Measurements from ENCODE around the gene C20orf144. TPM values are rescaled to one million over a fixed set of nuclear protein-coding genes. Genes with fewer than 3 reads are reported as not detected.

Gene C20orf144
- total RNA-seq, 2 donors from 2014 or later, result 0.12 to 0.81 TPM

DNA sequence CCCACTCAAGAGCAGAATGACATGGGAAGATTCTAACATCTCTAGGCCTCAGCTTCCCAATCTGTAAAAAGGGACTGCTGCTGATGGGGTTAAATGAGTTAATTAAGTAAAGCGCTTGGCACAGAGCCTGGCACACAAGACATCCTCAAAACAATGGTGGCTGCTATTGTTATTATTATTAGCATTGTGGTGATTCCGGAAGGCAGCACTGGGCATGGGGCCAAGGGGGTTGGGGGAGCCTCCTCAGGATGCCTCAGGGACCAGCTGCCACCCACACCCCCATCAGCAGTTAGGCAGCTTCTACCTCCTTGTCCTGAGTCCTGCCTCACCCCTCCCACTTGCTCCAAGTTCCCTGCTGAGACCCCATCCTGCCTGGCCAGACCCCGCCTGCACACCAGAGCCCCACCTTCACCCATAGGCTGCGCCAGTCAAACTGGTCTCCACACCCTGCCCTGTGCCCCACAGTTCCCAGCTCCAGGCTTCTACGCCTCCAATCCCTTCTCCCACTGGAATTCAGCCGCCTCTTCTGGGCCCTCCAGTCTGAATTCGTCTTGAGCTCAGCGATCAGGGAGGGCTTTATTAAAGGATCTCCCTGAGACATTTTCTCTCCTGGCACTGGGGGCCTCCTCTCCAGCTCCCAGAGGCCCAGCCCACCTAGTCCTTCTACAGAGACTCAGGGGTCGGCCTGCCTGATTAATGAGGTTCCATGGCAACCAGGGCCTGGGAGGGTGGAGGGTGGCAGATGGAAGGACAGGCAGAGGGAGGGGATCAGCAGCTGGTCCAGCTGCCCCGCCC lies 22.6 kb downstream of the C20orf144 start:
- H3K27ac Mint-ChIP-seq, result peak overlapping the region; percentile 74 to 84
- ATAC-seq (no peak), DNase-seq (ENCODE audit: low spot score) (no peak)
- peak overlapping the region; percentile 88 for H3K4me3 Mint-ChIP-seq
- H3K36me3 Mint-ChIP-seq, result no peaks in the 10 kb centered on the region
- no peaks in the 10 kb centered on the region for H3K27me3 Mint-ChIP-seq
- no peaks in the 10 kb centered on the region for H3K9me3 Mint-ChIP-seq
- H3K4me1 Mint-ChIP-seq (ENCODE audit: low read depth in 2 of 2), result peaks cover 44 to 56% of the 10 kb centered on the region in 2 donors

DNA sequence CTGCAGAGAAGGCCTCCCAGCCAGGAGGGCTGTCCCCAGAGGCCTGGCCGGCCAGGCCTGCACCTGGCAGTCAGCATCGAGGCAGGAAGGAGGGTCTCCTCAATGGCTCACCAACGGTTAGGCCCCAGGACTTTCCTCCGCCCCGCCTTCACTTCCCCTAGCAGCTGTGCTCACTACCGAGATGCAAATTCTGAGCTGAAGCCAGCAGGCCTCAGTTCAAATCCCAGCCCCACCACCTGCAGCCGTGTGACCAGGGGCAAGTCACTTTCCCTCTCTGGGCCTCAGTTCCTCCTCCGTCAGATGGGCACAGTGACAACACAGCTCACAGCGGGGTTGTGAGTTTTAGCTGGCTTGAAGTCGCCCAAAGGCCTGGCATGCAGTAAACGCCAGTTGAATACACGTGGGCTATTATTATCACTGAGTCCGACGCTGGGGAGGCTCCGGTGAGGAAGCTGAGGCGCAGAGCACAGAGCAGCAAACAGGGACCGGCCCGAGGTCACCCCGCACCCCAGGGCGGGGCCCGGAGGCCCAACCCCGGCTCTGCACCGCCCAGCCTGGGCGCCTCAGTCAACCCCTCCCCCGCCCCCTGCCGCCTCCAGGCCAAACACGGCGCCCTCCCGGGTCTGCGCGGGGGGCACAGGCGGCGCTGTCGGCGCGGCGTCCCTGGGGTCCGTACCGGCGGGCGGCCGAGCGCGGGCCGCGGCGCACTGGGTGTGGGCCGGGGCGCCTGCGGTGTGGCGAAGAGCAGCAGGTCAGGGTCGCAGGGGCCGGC lies 23.4 kb downstream of the C20orf144 start:
- Mint-ChIP-seq H3K4me1 (ENCODE audit: low read depth in 2 of 2) (peaks cover 48 to 59% of the 10 kb centered on the region in 2 donors), H3K27me3 (no peaks in the 10 kb centered on the region), H3K36me3 (no peaks in the 10 kb centered on the region), H3K4me3 (peak overlapping the region; percentile 88), H3K9me3 (no peaks in the 10 kb centered on the region), H3K27ac (peak overlapping the region; percentile 74 to 84)
- ATAC-seq (peak; percentile 56 to 71), DNase-seq (ENCODE audit: low spot score) (no peak)

DNA sequence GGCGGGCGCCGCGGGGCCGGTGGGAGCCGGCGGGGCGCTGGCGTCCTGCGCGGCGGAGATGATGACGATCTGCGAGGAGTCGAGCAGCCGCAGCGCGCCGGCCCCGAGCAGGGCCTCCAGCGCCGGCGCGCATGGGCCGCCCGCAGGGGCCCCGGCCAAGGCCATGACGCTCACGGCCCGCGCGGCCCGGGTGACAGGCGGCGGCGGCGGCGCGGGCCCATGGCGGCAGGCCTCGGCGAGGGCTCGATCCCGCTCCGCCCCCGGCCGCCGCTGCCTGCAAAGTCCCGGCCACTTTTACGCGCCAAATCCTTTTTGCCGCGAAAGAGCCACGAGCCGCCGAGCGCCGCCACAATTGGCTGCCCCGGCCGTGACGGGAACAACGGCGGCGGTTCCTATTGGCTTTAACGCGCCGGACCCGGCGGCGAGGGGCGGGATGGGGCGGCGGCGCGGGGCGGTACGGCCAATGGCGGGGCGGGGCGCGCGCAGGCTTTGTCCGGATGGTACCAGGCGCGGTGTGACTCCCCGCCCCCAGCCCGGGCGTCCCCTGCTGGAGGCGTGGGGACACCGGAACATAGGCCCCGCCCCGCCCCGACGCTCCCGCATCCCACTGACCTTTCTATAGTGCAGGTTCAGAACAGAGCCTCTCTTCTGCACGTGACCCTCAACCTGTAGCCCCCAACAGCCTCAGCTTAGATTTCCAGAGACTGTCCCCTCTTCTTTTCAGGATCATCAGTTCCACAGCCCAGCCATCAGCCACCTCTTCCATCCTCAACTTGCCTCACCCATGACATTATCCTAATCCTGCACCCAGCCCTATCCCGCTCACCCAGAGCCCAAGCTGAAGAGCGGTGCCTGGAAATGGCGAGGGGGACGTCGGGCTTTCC lies 24.2 kb downstream of the C20orf144 start, which contains the start of gene E2F1:
TSS of gene E2F1 (minus strand) at position 286 of the 884 bp plus-strand sequence. CDS start at position 165, 121 bp downstream.
- Mint-ChIP-seq H3K27ac (peak within 1 kb of the TSS; percentile 78 to 84), H3K4me3 (peak within 1 kb of the TSS; percentile 88), H3K4me1 (ENCODE audit: low read depth in 2 of 2) (peaks cover 44 to 53% of the 10 kb centered on the region in 2 donors)

DNA sequence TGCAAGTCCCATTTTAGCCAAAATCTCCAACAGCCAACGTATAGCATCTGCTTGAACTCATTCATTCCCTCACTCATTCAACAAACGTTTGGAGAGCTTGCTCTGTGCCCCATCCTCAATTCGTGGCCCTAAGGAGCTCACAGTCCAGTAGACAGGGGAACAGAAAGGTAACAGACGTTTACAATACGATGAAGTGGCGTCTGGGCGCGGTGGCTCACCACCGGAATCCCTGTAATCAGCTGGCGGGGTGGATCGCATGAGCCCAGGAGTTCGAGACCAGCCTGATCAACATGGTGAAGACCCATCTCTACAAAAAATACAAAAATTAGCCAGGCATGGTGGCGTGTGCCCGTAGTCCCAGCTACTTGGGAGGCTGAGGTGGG lies 24.8 kb downstream of the C20orf144 start:
- no peak for ATAC-seq
- Mint-ChIP-seq H3K9me3 (no peaks in the 10 kb centered on the region), H3K4me1 (ENCODE audit: low read depth in 2 of 2) (peaks cover 42 to 47% of the 10 kb centered on the region in 2 donors), H3K27me3 (no peaks in the 10 kb centered on the region), H3K27ac (peak overlapping the region; percentile 32 to 78), H3K4me3 (peak overlapping the region; percentile 74), H3K36me3 (no peaks in the 10 kb centered on the region)
- DNase-seq (ENCODE audit: low spot score), result no peak

More for the DNA sequence above, 24.2 kb downstream of the C20orf144 start, which contains the start of gene E2F1:
- ATAC-seq, result peak; percentile 94 to 98
- no peaks in the 10 kb centered on the region for H3K27me3 Mint-ChIP-seq
- DNase-seq (ENCODE audit: low spot score), result peak; percentile 97
- no peaks in the 10 kb centered on the region for H3K36me3 Mint-ChIP-seq
- no peaks in the 10 kb centered on the region for H3K9me3 Mint-ChIP-seq

DNA sequence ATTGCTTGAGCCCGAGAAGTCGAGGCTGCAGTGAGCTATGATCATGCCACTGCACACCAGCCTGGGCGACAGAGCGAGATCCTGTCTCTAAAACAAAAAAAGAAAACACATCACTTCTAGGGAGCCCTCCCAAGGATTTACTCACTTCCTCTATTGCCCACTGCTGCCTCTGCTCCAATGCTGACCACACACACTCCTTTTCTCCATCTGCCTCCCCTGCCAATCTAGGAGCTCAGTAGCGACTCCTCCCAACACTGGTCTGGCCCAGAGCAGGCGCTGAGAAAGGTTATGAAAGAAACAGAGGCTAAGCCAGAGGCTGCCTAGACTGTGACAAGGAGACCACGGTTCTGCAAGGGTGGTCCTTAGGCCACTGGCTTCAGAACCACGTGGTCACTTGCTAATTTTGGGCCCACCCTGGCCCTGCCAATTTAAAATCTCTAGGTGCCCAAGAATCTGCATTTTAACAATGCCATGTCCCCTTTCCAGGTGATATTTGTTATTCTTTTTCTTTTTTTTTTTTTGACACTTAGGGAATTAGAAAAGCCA lies 25.3 kb downstream of the C20orf144 start:
- Mint-ChIP-seq H3K4me1 (ENCODE audit: low read depth in 2 of 2) (peaks cover 37 to 44% of the 10 kb centered on the region in 2 donors), H3K9me3 (no peaks in the 10 kb centered on the region), H3K27ac (peak overlapping the region in 1 of 2 donors; percentile 56), H3K27me3 (no peaks in the 10 kb centered on the region), H3K36me3 (no peaks in the 10 kb centered on the region), H3K4me3 (no peak overlapping the region)
- ATAC-seq, result no peak
- DNase-seq (ENCODE audit: low spot score), result no peak

DNA sequence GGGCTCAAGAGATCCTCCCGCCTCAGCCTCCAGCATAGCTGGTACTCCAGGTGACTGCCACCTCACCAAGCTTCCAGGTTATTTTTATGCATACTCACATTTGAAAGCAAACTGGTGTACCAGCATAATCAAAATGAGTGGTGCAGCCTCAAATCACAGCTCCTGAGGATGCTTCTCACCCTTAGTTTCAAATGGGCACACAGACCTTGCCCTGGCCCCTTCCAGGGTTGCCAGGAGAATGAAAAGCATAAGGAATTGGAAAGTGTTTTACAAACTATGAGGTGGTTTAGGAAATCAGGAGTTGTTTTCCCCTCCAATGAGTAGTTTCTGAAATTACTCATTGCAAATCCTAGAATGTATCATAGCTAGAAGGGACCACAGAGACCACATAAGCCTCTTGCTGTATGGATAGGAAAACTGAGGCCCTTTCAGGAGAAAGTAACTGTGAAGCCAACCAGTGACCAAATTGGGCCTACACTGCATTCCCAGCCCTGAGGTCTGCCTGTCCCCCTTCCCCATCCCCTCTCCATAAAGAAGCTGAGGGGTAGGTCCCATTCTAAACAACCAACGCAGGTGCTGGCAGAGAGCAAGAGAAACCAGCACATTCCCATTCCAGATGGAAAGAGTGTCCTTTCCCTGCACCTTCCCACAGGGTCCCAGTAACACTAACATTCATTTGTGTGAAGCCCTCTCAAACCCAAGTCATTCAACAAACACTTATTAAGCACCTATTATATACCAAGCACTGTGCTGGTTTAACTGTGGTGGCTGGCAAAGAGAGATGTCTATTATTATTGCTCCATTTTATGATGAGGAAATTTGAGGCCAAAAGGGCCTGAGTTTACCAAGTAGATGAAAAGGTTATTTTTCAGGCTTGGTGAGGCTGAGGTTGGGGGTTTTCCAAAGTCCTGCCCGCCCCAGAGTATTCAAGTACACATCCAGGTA lies 26.1 kb downstream of the C20orf144 start:
- peaks cover 36 to 44% of the 10 kb centered on the region in 2 donors for H3K4me1 Mint-ChIP-seq (ENCODE audit: low read depth in 2 of 2)
- no peak for ATAC-seq
- H3K36me3 Mint-ChIP-seq, result no peaks in the 10 kb centered on the region

DNA sequence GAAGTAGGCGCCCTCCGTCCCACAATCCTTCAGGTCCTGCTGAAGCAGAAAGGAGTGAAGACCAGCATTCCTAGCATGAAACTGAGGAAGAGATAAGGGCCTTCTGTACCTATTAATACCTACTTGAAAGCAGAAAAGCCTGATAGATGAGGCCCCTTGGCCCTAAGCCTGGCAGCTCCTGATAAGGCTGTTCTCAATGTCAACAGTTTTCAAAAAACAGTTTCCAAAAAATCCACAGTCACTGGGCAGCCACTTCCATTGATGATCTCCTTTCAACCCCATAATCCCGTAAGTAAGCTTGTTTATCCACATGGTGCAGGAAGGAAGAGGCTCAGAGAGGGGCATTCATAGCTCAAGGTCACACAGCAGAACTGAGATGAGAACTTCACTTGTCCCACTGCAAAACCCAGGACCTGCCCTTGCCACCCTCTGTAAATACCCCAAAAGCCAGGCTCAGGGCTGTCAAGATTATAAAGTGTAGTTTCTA lies 26.9 kb downstream of the C20orf144 start:
- Mint-ChIP-seq H3K4me1 (ENCODE audit: low read depth in 2 of 2) (peaks cover 36 to 44% of the 10 kb centered on the region in 2 donors), H3K9me3 (no peaks in the 10 kb centered on the region), H3K27ac (peak overlapping the region in 1 of 2 donors; percentile 72), H3K27me3 (no peaks in the 10 kb centered on the region), H3K4me3 (peak overlapping the region; percentile 36), H3K36me3 (no peaks in the 10 kb centered on the region)
- ATAC-seq (no peak), DNase-seq (ENCODE audit: low spot score) (no peak)

More for the DNA sequence above, 26.1 kb downstream of the C20orf144 start:
- H3K4me3 Mint-ChIP-seq, result peak overlapping the region; percentile 27
- DNase-seq (ENCODE audit: low spot score), result no peak
- H3K27me3 Mint-ChIP-seq, result no peaks in the 10 kb centered on the region
- H3K27ac Mint-ChIP-seq, result peak overlapping the region; percentile 56 to 72
- H3K9me3 Mint-ChIP-seq, result no peaks in the 10 kb centered on the region

DNA sequence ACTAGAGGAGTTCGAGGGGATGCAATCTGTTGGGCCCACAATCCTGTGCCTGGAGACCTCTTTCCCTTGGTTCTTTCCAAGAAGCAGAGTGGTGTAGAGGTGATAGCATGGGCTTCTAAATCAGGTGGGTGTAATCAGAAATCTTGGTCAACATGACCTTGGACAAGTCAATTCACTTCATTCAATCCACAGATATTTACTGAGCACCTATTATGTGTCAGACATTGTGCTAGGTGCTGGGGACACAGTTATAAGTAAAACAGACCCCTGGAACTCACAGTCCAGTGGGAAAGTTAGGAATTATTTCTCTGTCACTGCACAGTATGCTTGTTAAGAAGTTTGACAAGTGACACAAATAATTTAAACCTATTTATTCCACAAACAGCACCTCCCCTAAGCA lies 27.4 kb downstream of the C20orf144 start:
- DNase-seq (ENCODE audit: low spot score) (no peak), ATAC-seq (no peak)
- H3K9me3 Mint-ChIP-seq, result no peaks in the 10 kb centered on the region
- H3K4me1 Mint-ChIP-seq (ENCODE audit: low read depth in 2 of 2), result peaks cover 36 to 42% of the 10 kb centered on the region in 2 donors
- no peaks in the 10 kb centered on the region for H3K27me3 Mint-ChIP-seq
- H3K4me3 Mint-ChIP-seq, result peak overlapping the region; percentile 73
- H3K36me3 Mint-ChIP-seq, result no peaks in the 10 kb centered on the region
- peak overlapping the region; percentile 72 to 76 for H3K27ac Mint-ChIP-seq

DNA sequence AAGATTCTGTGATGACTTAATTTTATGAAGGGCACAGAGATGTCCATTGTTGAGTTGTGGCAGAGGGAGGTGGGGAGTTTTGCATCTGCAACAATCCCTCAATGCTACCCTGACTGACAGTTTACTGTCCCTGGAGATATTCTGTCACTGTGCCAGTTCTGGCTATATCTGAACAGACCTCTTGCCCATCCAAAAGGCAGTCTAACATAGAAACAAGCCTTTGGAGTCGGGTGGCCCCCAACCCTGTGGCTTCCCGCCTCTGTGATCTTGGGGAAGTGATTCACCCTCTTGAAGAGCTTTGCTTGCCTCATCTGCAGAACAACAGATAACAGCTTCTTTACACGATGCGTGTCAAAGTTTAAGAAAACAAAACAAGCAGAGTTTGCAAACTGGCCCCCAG lies 27.8 kb downstream of the C20orf144 start:
- Mint-ChIP-seq H3K4me3 (peak overlapping the region; percentile 73), H3K9me3 (no peaks in the 10 kb centered on the region), H3K27ac (peak overlapping the region; percentile 72 to 76), H3K4me1 (ENCODE audit: low read depth in 2 of 2) (peaks cover 32 to 37% of the 10 kb centered on the region in 2 donors), H3K27me3 (no peaks in the 10 kb centered on the region), H3K36me3 (no peaks in the 10 kb centered on the region)
- DNase-seq (ENCODE audit: low spot score), result no peak
- peak in 1 of 2 donors; percentile 28 for ATAC-seq

DNA sequence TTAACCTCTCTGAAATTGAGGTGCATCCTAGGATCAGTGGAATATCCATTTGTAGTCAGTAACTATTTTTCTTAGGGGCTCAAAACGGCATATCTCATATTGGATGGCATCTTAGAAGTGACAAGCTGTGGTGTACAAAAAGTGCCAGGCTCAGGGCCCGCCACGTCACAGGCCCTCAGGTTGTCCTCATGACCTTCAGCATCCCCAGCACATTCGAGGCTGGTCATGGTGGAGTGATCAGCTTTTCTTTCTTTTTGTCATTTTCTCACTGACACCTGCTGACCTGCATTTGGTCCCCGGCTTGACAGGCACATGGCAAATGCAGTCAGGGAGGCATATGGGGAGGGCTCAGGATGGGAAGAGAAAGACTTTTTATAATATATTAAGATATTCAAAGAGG lies 31.2 kb downstream of the C20orf144 start:
- Mint-ChIP-seq H3K4me1 (ENCODE audit: low read depth in 2 of 2) (peaks cover 18 to 19% of the 10 kb centered on the region in 2 donors), H3K36me3 (no peaks in the 10 kb centered on the region), H3K27ac (no peak overlapping the region), H3K27me3 (no peaks in the 10 kb centered on the region), H3K4me3 (no peak overlapping the region), H3K9me3 (no peaks in the 10 kb centered on the region)
- no peak for ATAC-seq
- no peak for DNase-seq (ENCODE audit: low spot score)

DNA sequence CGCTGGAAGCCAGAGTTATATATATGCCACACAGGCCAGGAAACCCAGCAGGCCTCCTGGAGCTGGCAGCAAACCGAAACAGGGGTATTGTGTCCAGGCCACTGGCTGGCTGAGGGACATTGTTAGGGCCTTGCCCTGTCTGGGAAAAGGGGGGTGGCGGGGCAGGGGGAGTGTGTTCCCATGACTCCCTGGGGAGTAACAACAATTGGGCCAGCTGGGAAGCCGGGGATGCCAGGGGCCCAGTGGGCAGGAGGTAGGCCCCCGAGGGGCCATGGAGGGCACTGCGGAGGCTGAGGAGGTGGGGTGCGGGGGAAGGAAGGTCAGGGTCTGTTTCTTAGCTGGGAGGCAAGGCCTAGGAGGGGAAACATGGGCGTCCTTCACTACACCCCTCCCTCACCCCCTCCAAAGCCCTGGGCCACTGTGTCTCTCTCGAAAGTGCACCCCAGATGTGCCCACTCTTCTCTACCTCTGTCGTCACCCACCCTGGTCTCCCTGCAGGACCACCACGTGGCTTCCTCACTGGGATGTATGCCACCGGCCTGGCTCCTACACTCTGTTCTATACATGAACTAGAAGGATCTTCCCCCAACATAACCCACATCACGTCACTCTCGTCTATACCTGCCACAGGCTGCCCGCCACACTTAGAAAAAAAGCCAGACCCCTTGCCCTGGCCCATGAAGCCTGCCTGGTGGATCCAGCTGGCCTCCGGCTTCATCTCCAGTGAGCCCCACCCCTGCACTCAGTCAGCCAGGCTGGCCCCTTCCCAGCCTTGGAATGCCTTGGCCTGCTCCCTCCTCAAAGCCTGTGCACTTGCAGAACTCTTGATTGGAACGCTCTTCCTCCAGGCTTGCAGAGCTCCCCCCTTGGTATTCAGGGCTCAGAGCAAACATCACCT lies 31.9 kb downstream of the C20orf144 start:
- H3K27ac Mint-ChIP-seq, result peak overlapping the region in 1 of 2 donors; percentile 13
- no peak overlapping the region for H3K4me3 Mint-ChIP-seq
- H3K4me1 Mint-ChIP-seq (ENCODE audit: low read depth in 2 of 2), result peaks cover 11 to 12% of the 10 kb centered on the region in 2 donors
- H3K27me3 Mint-ChIP-seq, result no peaks in the 10 kb centered on the region
- no peaks in the 10 kb centered on the region for H3K9me3 Mint-ChIP-seq
- H3K36me3 Mint-ChIP-seq, result no peaks in the 10 kb centered on the region
- no peak for DNase-seq (ENCODE audit: low spot score)
- no peak for ATAC-seq
